ENCODE data around the gene ESYT3. TPM values are rescaled to one million over a fixed set of nuclear protein-coding genes. Genes with fewer than 3 reads are reported as not detected.

ESYT3 gene
- total RNA-seq, 3 donors from 2014 or later, result 0.05 to 0.19 (median 0.13) TPM

Other genes with a start within 250 kb of the ESYT3 start
- 10 to 100 TPM; 51.4 to 54.6 (median 52.4) TPM for gene ARMC8, start 247.3 kb upstream of the ESYT3 start, total RNA-seq
- gene NME9, start 104.8 kb upstream of the ESYT3 start, total RNA-seq, result not detected
- gene MRAS, start 86.0 kb upstream of the ESYT3 start, total RNA-seq, result under 1 TPM; 0.19 to 0.56 (median 0.34) TPM
- gene CEP70, start 159.6 kb downstream of the ESYT3 start, total RNA-seq, result 1 to 10 TPM; 5.1 to 7.0 (median 5.2) TPM
- gene FAIM, start 174.2 kb downstream of the ESYT3 start, total RNA-seq, result 1 to 10 TPM; 3.0 to 4.7 (median 4.4) TPM